Fibroblast of lung (primary cell): Measurements from ENCODE around the gene ACD.
A peak's percentile ranks its signal among the peaks of the same experiment; 100 is the strongest.

Experiments
- EZH2 ChIP-seq: IDR thresholded peaks from 2 replicates; pipeline ENCODE4 v1.5.1; 2012; ENCODE audit warnings: low read length, control low read depth, mild to moderate bottlenecking; ENCODE audit errors: missing control alignments
- TF ChIP-seq, protein P1 (sequence below), 2 donors: IDR thresholded peaks in 1 of 2; conservative IDR thresholded peaks in 1 of 2; 1 replicate in 1 of 2; 2 replicates in 1 of 2; pipeline ENCODE4 v1.5.1; 2011 to 2012; ENCODE audit warnings: low read length in 2 of 2, control low read depth in 1 of 2, inconsistent platforms in 1 of 2, low read depth in 1 of 2, mild to moderate bottlenecking in 1 of 2

GRCh38 chr16:67653128-67653788 is 6.8 kb downstream of the ACD start:
- TF ChIP-seq, protein P1, sequence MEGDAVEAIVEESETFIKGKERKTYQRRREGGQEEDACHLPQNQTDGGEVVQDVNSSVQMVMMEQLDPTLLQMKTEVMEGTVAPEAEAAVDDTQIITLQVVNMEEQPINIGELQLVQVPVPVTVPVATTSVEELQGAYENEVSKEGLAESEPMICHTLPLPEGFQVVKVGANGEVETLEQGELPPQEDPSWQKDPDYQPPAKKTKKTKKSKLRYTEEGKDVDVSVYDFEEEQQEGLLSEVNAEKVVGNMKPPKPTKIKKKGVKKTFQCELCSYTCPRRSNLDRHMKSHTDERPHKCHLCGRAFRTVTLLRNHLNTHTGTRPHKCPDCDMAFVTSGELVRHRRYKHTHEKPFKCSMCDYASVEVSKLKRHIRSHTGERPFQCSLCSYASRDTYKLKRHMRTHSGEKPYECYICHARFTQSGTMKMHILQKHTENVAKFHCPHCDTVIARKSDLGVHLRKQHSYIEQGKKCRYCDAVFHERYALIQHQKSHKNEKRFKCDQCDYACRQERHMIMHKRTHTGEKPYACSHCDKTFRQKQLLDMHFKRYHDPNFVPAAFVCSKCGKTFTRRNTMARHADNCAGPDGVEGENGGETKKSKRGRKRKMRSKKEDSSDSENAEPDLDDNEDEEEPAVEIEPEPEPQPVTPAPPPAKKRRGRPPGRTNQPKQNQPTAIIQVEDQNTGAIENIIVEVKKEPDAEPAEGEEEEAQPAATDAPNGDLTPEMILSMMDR (conservative IDR thresholded peaks at IDR 0.05 in 1 of 2, IDR thresholded peaks at IDR 0.05 in 1 of 2; ENCODE audit: low read depth in 1 of 2, low read length in 2 of 2) = no peak
- TF ChIP-seq EZH2 = peak; percentile 91
